H1 (cell line): ENCODE data around the gene DNAJC27. TPM values are rescaled to one million over a fixed set of nuclear protein-coding genes. Genes with fewer than 3 reads are reported as not detected.

Source experiments
- CTCF ChIA-PET: fragments of 300-600 bp; sonication (Branson Sonifier 250); formaldehyde crosslinking; loops from one replicate; lab custom pipeline; 2021; ENCODE audit not compliant: partially characterized antibody; lab: Charles Lee
- POLR2A ChIA-PET: fragments of 300-600 bp; sonication (Branson Sonifier 250); formaldehyde crosslinking; loops from one replicate; lab custom pipeline; 2021; ENCODE audit warnings: inconsistent platforms; ENCODE audit not compliant: partially characterized antibody; lab: Charles Lee
- DNase-seq, 2 experiments: peaks; one replicate each; pipeline versions ENCODE4 v3.0.0 to v3.0.0-alpha.2; 2010 to 2022; ENCODE audit warnings: low spot score in 2 of 2, low read depth in 1 of 2, mixed read lengths in 1 of 2
- FAIRE-seq: peaks from 2 replicates; lab custom pipeline; 2011; peaks lifted over from hg19 to GRCh38; lab: Jason Lieb, UNC
- H2AFZ ChIP-seq: 2 replicates; pipeline ENCODE4 v1.8.1; 2012; ENCODE audit warnings: low read length, inconsistent platforms
- H2AK5ac ChIP-seq: 2 replicates; pipeline ENCODE4 v1.6.1; 2013; ENCODE audit warnings: low read depth, low read length
- H2BK120ac ChIP-seq: replicated peaks from 2 replicates; pipeline ENCODE3; 2013; ENCODE audit warnings: low read depth, low read length, inconsistent platforms
- H2BK12ac ChIP-seq: 2 replicates; pipeline ENCODE4 v1.6.1; 2013; ENCODE audit warnings: low read depth, low read length
- H2BK15ac ChIP-seq: 2 replicates; pipeline ENCODE4 v1.6.1; 2013; ENCODE audit warnings: low read length
- H2BK20ac ChIP-seq: 2 replicates; pipeline ENCODE4 v1.6.1; 2013; ENCODE audit warnings: low read length
- H2BK5ac ChIP-seq: 2 replicates; pipeline ENCODE4 v1.6.1; 2013; ENCODE audit warnings: low read depth, low read length
- H3K14ac ChIP-seq: 2 replicates; pipeline ENCODE4 v1.6.1; 2013; ENCODE audit warnings: inconsistent platforms; ENCODE audit not compliant: insufficient read length
- H3K18ac ChIP-seq: 2 replicates; pipeline ENCODE4 v1.6.1; 2013; ENCODE audit warnings: low read length; ENCODE audit errors: extremely low read depth
- H3K23ac ChIP-seq: 2 replicates; pipeline ENCODE4 v1.6.1; 2013; ENCODE audit warnings: inconsistent platforms; ENCODE audit not compliant: insufficient read length
- H3K23me2 ChIP-seq: 2 replicates; pipeline ENCODE4 v1.6.1; 2013; ENCODE audit warnings: low read depth, low read length
- H3K27ac ChIP-seq: 2 replicates; pipeline ENCODE4 v1.6.1; 2011; ENCODE audit warnings: low read depth, low read length, inconsistent platforms
- H3K27me3 ChIP-seq, 4 experiments: replicated peaks in 1 of 4; 1 replicate in 1 of 4; 2 replicates in 3 of 4; pipeline versions ENCODE4 v1.6.1 to v1.8.1; 2011 to 2013; ENCODE audit warnings: low read length in 3 of 4, mild to moderate bottlenecking in 3 of 4, inconsistent platforms in 2 of 4, mixed read lengths in 2 of 4, moderate library complexity in 1 of 4; ENCODE audit not compliant: control insufficient read depth in 3 of 4, insufficient read depth in 3 of 4; ENCODE audit errors: extremely low read depth in 1 of 4
- H3K36me3 ChIP-seq, 4 experiments: 2 replicates each; pipeline versions ENCODE4 v1.6.1 to v1.8.1; 2011 to 2013; ENCODE audit warnings: mild to moderate bottlenecking in 4 of 4, low read length in 3 of 4, moderate library complexity in 2 of 4, control low read depth in 1 of 4, inconsistent platforms in 1 of 4; ENCODE audit not compliant: insufficient read depth in 4 of 4, control insufficient read depth in 2 of 4
- H3K4ac ChIP-seq: replicated peaks from 2 replicates; pipeline ENCODE3; 2013; ENCODE audit warnings: low read length, low read depth, mixed read lengths, inconsistent platforms; ENCODE audit not compliant: insufficient read length
- H3K4me1 ChIP-seq, 4 experiments: replicated peaks in 1 of 4; 1 replicate in 1 of 4; 2 replicates in 3 of 4; pipeline versions ENCODE4 v1.6.1 to v1.8.1; 2011 to 2013; ENCODE audit warnings: low read length in 3 of 4, inconsistent platforms in 2 of 4, mixed read lengths in 1 of 4; ENCODE audit not compliant: insufficient read depth in 4 of 4, control insufficient read depth in 3 of 4
- H3K4me2 ChIP-seq, 2 experiments: 2 replicates each; pipeline versions ENCODE4 v1.6.1 to v1.8.1; 2011 to 2013; ENCODE audit warnings: low read depth in 2 of 2, low read length in 2 of 2, control low read depth in 1 of 2, inconsistent platforms in 1 of 2, mild to moderate bottlenecking in 1 of 2; ENCODE audit not compliant: insufficient read depth in 1 of 2
- H3K4me3 ChIP-seq, 4 experiments: fragments of 200-600, 300-600 bp in 1 of 4; sonication (generic), shearing (Covaris generic), sonication (Bioruptor Twin) in 1 of 4; 2 replicates each; pipeline versions ENCODE4 v1.5.1 to v1.8.1; 2011 to 2016; ENCODE audit warnings: low read length in 4 of 4, low read depth in 3 of 4, control low read depth in 2 of 4, inconsistent platforms in 2 of 4, mild to moderate bottlenecking in 2 of 4, mixed read lengths in 1 of 4, moderate library complexity in 1 of 4; ENCODE audit not compliant: insufficient read depth in 2 of 4; ENCODE audit errors: extremely low read depth in 1 of 4
- H3K56ac ChIP-seq: replicated peaks from 2 replicates; pipeline ENCODE3; 2013; ENCODE audit warnings: low read depth, mild to moderate bottlenecking, mixed read lengths, low read length, inconsistent platforms; ENCODE audit not compliant: insufficient read length
- H3K79me1 ChIP-seq: 2 replicates; pipeline ENCODE4 v1.6.1; 2013; ENCODE audit warnings: low read depth, low read length, control low read depth
- H3K79me2 ChIP-seq, 2 experiments: 2 replicates each; pipeline versions ENCODE4 v1.6.1 to v1.8.1; 2012 to 2013; ENCODE audit warnings: low read length in 2 of 2, mild to moderate bottlenecking in 2 of 2, inconsistent platforms in 1 of 2; ENCODE audit not compliant: insufficient read depth in 2 of 2, control insufficient read depth in 1 of 2
- H3K9ac ChIP-seq, 4 experiments: replicated peaks in 1 of 4; 1 replicate in 1 of 4; 2 replicates in 3 of 4; pipeline versions ENCODE4 v1.6.1 to v1.8.1; 2011 to 2013; ENCODE audit warnings: low read depth in 3 of 4, low read length in 3 of 4, control low read depth in 2 of 4, mild to moderate bottlenecking in 2 of 4, moderate library complexity in 2 of 4, inconsistent platforms in 1 of 4; ENCODE audit errors: extremely low read depth in 1 of 4
- H3K9me3 ChIP-seq, 2 experiments: 2 replicates each; pipeline versions ENCODE4 v1.6.1 to v1.8.1; 2012 to 2013; ENCODE audit warnings: mild to moderate bottlenecking in 2 of 2, moderate library complexity in 2 of 2, control low read depth in 1 of 2, inconsistent platforms in 1 of 2, low read depth in 1 of 2, low read length in 1 of 2, mixed read lengths in 1 of 2; ENCODE audit not compliant: insufficient read depth in 2 of 2
- H4K20me1 ChIP-seq, 2 experiments: replicated peaks in 1 of 2; 2 replicates each; pipeline versions ENCODE3 to v1.8.1; 2011 to 2013; ENCODE audit warnings: inconsistent platforms in 2 of 2, low read length in 2 of 2, mild to moderate bottlenecking in 1 of 2; ENCODE audit not compliant: insufficient read depth in 2 of 2, control insufficient read depth in 1 of 2
- H4K5ac ChIP-seq: 2 replicates; pipeline ENCODE4 v1.6.1; 2013; ENCODE audit warnings: low read length, low read depth, mixed read lengths, inconsistent platforms; ENCODE audit not compliant: insufficient read length
- H4K8ac ChIP-seq: 2 replicates; pipeline ENCODE4 v1.8.0; 2013; ENCODE audit warnings: mild to moderate bottlenecking, moderate library complexity, low read length, inconsistent platforms; ENCODE audit not compliant: insufficient read depth; ENCODE audit errors: extremely low read depth
- H4K91ac ChIP-seq: replicated peaks from 2 replicates; pipeline ENCODE3; 2013; ENCODE audit warnings: low read length, mixed read lengths, inconsistent platforms; ENCODE audit not compliant: insufficient read length
- BCL11A ChIP-seq, 2 experiments: IDR thresholded peaks; one replicate each; pipeline ENCODE4 v1.6.1; 2011; ENCODE audit warnings: low read depth in 2 of 2, low read length in 2 of 2, mild to moderate bottlenecking in 2 of 2
- CBX8 ChIP-seq: fragments of 300-800, 300-1000 bp; sonication (generic); IDR thresholded peaks from 2 replicates; pipeline ENCODE4 v1.7.1; 2016; ENCODE audit warnings: low read depth, low read length, borderline replicate concordance
- FOSL1 ChIP-seq: IDR thresholded peaks from 2 replicates; pipeline ENCODE4 v1.6.1; 2011; ENCODE audit warnings: mild to moderate bottlenecking, low read depth, low read length, moderate library complexity; ENCODE audit not compliant: insufficient read depth
- NANOG ChIP-seq: IDR thresholded peaks from 2 replicates; pipeline ENCODE4 v1.6.1; 2011; ENCODE audit warnings: low read length, low read depth, mild to moderate bottlenecking, inconsistent platforms; ENCODE audit not compliant: insufficient read depth, poor library complexity, severe bottlenecking
- RAD21 ChIP-seq, 2 experiments: IDR thresholded peaks in 1 of 2; conservative IDR thresholded peaks in 1 of 2; 2 replicates each; pipeline ENCODE4 v1.6.1; 2011; ENCODE audit warnings: low read depth in 2 of 2, low read length in 2 of 2, improper control_type of control experiment in 1 of 2, inconsistent platforms in 1 of 2, mild to moderate bottlenecking in 1 of 2, moderate library complexity in 1 of 2
- RXRA ChIP-seq: IDR thresholded peaks from 2 replicates; pipeline ENCODE4 v1.6.1; 2011; ENCODE audit warnings: low read depth, mild to moderate bottlenecking, low read length, moderate library complexity; ENCODE audit not compliant: insufficient read depth
- SIN3A ChIP-seq, 2 experiments: IDR thresholded peaks in 1 of 2; conservative IDR thresholded peaks in 1 of 2; 2 replicates each; pipeline ENCODE4 v1.6.1; 2011 to 2012; ENCODE audit warnings: low read length in 2 of 2, improper control_type of control experiment in 1 of 2, low read depth in 1 of 2, mild to moderate bottlenecking in 1 of 2
- TAF1 ChIP-seq: IDR thresholded peaks from 2 replicates; pipeline ENCODE4 v1.6.1; 2011; ENCODE audit warnings: mild to moderate bottlenecking, low read depth, low read length
- WGBS, 2 experiments: shearing (Covaris generic) in 1 of 2; methylation state at CpG; one replicate each; pipeline versions ENCODE4 v1.1.6 to v1.1.7; 2013 to 2015; ENCODE audit warnings: low lambda C conversion rate in 2 of 2, mixed read lengths in 2 of 2, inconsistent platforms in 1 of 2, low coverage in 1 of 2, missing lambda C conversion rate in 1 of 2; ENCODE audit not compliant: insufficient replicate concordance in 2 of 2, insufficient coverage in 1 of 2, insufficient read length in 1 of 2; ENCODE audit errors: extremely low coverage in 1 of 2, missing lambda C conversion rate in 1 of 2; 5-methylcytosine and 5-hydroxymethylcytosine counted together
- polyA plus RNA-seq, 7 experiments: library from polyadenylated mRNA; depleted of rRNA in 3 of 7; stranded (reverse) in 5 of 7; unstranded in 2 of 7; fragments of >200 nt in 5 of 7; fragments of 200-250 nt in 2 of 7; gene quantifications; 1 replicate in 5 of 7; 2 replicates in 1 of 7; 4 replicates in 1 of 7; pipeline versions ENCODE4 v1.2.1 to v1.2.3, GENCODE V29; 2011 to 2013; ENCODE audit warnings: missing spikeins in 2 of 7, mixed read lengths in 2 of 7
- total RNA-seq: library from RNA; stranded (reverse); fragmentation: NEBNext Ultra II Directional; extraction: Animal tissue kit (Norgen Biotek cat#: 25700); gene quantifications from 2 replicates; pipeline ENCODE4 v1.2.1, GENCODE V29; 2021
- TF ChIP-seq, protein P1 (sequence below): IDR thresholded peaks from 2 replicates; pipeline ENCODE4 v1.6.1; 2011; ENCODE audit warnings: low read length, improper control_type of control experiment

DNAJC27 gene
- total and polyA plus RNA-seq, 2 of the 8 experiments (the other 6 are each of a cell fraction or from before 2014, with no cell fraction given), result 1.4 to 4.5 TPM

- Histone ChIP-seq H3K79me1 (no peaks in the 10 kb centered on the region), H3K79me2 (no peaks in the 10 kb centered on the region), H4K91ac (no peak overlapping the region), H3K4me1 (no peaks in the 10 kb centered on the region), H3K18ac (no peak overlapping the region), H3K9me3 (no peaks in the 10 kb centered on the region), H4K20me1 (no peaks in the 10 kb centered on the region), H4K8ac (no peak overlapping the region), H3K56ac (no peak overlapping the region), H3K4me3 (no peak overlapping the region), H3K14ac (no peak overlapping the region), H4K5ac (no peak overlapping the region), H3K27ac (no peak overlapping the region), H2BK120ac (no peak overlapping the region), H2BK12ac (no peak overlapping the region), H3K9ac (no peak overlapping the region), H3K4ac (no peak overlapping the region)
- FAIRE-seq, result no peak
- 81% methylated on average over 4 of the region's 4 CpGs; no CpG with 5 or more reads in 1 of the 2 experiments for WGBS, 2 experiments
- TF ChIP-seq RXRA (no peak), FOSL1 (no peak), TAF1 (no peak), BCL11A (IDR thresholded peaks at IDR 0.05; ENCODE audit: low read depth in 2 of 2, low read length in 2 of 2) (no peak), NANOG (no peak), RAD21 (IDR thresholded peaks at IDR 0.05 in 1 of 2, conservative IDR thresholded peaks at IDR 0.05 in 1 of 2; ENCODE audit: low read depth in 2 of 2, low read length in 2 of 2) (no peak), CBX8 (no peak), SIN3A (conservative IDR thresholded peaks at IDR 0.05 in 1 of 2, IDR thresholded peaks at IDR 0.05 in 1 of 2; ENCODE audit: low read depth in 1 of 2, low read length in 2 of 2) (no peak)
- TF ChIP-seq, protein P1, sequence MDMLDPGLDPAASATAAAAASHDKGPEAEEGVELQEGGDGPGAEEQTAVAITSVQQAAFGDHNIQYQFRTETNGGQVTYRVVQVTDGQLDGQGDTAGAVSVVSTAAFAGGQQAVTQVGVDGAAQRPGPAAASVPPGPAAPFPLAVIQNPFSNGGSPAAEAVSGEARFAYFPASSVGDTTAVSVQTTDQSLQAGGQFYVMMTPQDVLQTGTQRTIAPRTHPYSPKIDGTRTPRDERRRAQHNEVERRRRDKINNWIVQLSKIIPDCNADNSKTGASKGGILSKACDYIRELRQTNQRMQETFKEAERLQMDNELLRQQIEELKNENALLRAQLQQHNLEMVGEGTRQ, result no peak
- TF ChIP-seq, all 59 proteins: peak for 0
- Histone ChIP-seq H2AK5ac (no peak overlapping the region), H3K36me3 (no peaks in the 10 kb centered on the region), H2BK20ac (no peak overlapping the region), H2BK5ac (no peak overlapping the region), H3K23ac (no peak overlapping the region), H3K23me2 (no peaks in the 10 kb centered on the region), H3K4me2 (no peak overlapping the region), H3K27me3 (no peaks in the 10 kb centered on the region; a peak in 1 of 7 replicates), H2BK15ac (no peak overlapping the region), H2AFZ (no peak overlapping the region)
- DNase-seq, result no peak
- CTCF ChIA-PET, result no interaction called here
- POLR2A ChIA-PET, result no interaction called here
Measured at GRCh38 chr2:25000036-25000435, 28.3 kb upstream of the DNAJC27 start.
